GM12892 (cell line): ENCODE results near the gene GABPA.

ENCODE experiments used
- POLR2AphosphoS5 ChIP-seq: IDR thresholded peaks from 2 replicates; pipeline ENCODE4 v1.6.1; 2011; ENCODE audit warnings: low read depth, low read length, control low read depth
- TAF1 ChIP-seq: IDR thresholded peaks from 2 replicates; pipeline ENCODE4 v1.6.1; 2011; ENCODE audit warnings: low read depth, mild to moderate bottlenecking, control low read depth, low read length, borderline replicate concordance

- TF ChIP-seq TAF1 (no peak), POLR2AphosphoS5 (no peak)
These were observed 55.5 kb downstream of the GABPA start for GRCh38 chr21:25790122-25790877.
